ENCODE results near the gene CXCL9.

GRCh38 chr4:75953509-75953908 is 53.8 kb downstream of the CXCL9 start:
- no peak for TF ChIP-seq CTCF (IDR thresholded peaks at IDR 0.05 in 8 of 11, conservative IDR thresholded peaks at IDR 0.05 in 3 of 11)
- TF ChIP-seq POLR2AphosphoS5 (IDR thresholded peaks at IDR 0.05): no peak
